ENCODE data around the gene SHMT2. TPM values are rescaled to one million over a fixed set of nuclear protein-coding genes. Genes with fewer than 3 reads are reported as not detected.

The SHMT2 gene
- total RNA-seq, 2 experiments from 2014 or later, result 436 to 487 TPM

DNA sequence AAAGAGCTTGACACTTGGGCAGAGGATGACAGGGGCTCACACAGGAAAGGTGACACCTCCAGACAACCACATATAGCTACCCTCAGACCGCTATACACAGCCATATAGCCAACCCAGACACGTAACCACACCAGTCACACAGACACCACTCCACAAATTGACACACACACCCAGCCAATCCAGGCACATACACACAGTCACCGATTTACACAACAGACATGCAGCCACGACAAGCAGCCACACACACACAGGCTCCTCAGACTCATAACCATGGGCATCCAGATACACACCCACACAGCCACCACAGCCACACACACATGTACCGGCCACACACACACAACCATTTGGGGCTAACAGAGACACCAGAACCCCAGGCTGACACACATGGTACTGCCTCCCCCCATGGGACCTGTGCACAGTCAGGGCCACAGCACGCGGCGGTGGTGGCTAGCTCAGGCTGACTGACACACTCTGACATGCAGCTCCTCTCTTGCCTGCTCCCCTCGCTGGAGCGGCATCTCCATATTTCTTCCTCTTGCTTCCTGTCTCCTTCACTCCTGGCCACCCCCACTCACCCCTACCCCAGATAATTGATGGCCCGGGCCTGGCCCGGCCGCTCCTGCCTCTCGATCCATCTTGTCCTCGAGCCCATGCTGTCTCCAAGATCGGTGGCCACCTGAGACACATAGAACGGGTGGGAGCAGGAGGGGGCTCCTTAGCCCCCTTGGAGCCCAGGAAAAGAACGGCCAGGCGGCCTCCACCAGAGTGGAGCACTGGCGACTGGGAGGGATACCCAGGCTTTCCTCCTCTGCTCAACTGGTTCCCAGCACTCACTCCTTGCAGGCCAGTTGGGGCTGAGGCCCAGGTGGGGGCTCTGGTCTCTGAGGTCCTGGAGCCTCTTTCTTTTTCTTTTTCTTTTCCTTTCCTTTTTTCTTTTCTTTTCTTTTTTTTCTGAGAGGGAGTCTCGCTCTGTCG is 6.0 kb upstream of the SHMT2 start:
- ChIA-PET CTCF (interaction anchor here (0.6 to 10.5 kb wide), 8 partner anchors 8 to 257 kb away, joined by 3 to 282 read pairs (median 4); a partner anchor contains a TSS), POLR2A (interaction anchor here (0.5 to 1.1 kb wide), 5 partner anchors 10 to 752 kb away, joined by 3 to 5 read pairs (median 3); no protein-coding TSS in a partner anchor)
- ATAC-seq (peak; percentile 36), DNase-seq (peak; percentile 49)
- peaks cover 41% of the 10 kb centered on the region for H3K4me1 Mint-ChIP-seq
- peaks cover 70% of the 10 kb centered on the region for H3K27me3 Mint-ChIP-seq
- H3K36me3 Mint-ChIP-seq (ENCODE audit: low read depth), result no peaks in the 10 kb centered on the region
- H3K27ac Mint-ChIP-seq, result no peak overlapping the region
- intact Hi-C loops (cut with DNase I, micrococcal nuclease), result loop anchor here (2.0 to 10.0 kb wide), 2 partner anchors 15 to 589 kb away; partner anchors contain the start of gene BAZ2A (in 1 of the 2)
- no peak overlapping the region for H3K4me3 Mint-ChIP-seq
- H3K9me3 Mint-ChIP-seq (ENCODE audit: low read depth), result no peaks in the 10 kb centered on the region

DNA sequence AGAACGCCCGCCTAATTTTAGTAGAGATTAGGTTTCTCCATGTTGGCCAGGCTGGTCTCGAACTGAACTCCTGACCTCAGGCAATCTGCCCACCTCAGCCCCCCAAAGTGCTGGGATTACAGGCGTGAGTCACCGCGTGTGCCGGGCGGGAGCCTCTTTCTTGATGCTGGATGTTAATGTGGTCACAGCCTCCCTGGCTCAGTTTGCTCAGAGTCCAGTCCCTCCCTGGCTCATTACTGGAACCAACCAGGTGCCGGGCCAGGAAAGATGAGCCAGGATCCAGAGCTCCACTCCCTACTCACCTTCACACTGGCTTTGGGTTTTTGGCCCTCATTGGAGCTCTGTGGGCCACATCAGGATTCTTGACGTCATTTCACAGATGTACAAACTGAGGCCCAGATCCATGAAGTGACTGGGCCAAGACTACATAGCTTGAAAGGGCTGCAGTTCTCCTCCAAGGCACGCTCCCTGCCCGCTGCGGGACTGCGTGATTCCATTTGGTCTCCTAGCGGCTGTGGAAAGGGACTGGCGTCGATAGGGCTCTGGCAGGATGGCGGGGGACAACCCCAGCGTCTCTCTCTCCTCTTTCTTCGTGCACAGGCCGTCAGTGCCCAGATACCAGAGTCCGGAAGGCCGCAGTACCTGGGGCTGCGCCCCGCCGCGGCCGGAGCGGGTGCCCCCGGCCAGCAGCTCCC is 5.1 kb upstream of the SHMT2 start:
- ATAC-seq (no peak), DNase-seq (no peak)
- H3K4me3 Mint-ChIP-seq, result no peak overlapping the region
- ChIA-PET CTCF (interaction anchor here (0.6 to 10.5 kb wide), 7 partner anchors 10 to 228 kb away, joined by 3 to 282 read pairs (median 5); a partner anchor contains a TSS), POLR2A (interaction anchor here (0.6 to 1.1 kb wide), 3 partner anchors 12 to 294 kb away, joined by 3 to 6 read pairs (median 3); no protein-coding TSS in a partner anchor)
- H3K36me3 Mint-ChIP-seq (ENCODE audit: low read depth), result no peaks in the 10 kb centered on the region
- no peak overlapping the region for H3K27ac Mint-ChIP-seq
- peaks cover 49% of the 10 kb centered on the region for H3K4me1 Mint-ChIP-seq
- intact Hi-C loops (cut with DNase I, micrococcal nuclease), result loop anchor here (2.0 to 10.0 kb wide), 2 partner anchors 14 to 590 kb away; partner anchors contain the start of gene BAZ2A (in 1 of the 2)
- H3K9me3 Mint-ChIP-seq (ENCODE audit: low read depth), result no peaks in the 10 kb centered on the region
- H3K27me3 Mint-ChIP-seq, result peaks cover 62% of the 10 kb centered on the region

DNA sequence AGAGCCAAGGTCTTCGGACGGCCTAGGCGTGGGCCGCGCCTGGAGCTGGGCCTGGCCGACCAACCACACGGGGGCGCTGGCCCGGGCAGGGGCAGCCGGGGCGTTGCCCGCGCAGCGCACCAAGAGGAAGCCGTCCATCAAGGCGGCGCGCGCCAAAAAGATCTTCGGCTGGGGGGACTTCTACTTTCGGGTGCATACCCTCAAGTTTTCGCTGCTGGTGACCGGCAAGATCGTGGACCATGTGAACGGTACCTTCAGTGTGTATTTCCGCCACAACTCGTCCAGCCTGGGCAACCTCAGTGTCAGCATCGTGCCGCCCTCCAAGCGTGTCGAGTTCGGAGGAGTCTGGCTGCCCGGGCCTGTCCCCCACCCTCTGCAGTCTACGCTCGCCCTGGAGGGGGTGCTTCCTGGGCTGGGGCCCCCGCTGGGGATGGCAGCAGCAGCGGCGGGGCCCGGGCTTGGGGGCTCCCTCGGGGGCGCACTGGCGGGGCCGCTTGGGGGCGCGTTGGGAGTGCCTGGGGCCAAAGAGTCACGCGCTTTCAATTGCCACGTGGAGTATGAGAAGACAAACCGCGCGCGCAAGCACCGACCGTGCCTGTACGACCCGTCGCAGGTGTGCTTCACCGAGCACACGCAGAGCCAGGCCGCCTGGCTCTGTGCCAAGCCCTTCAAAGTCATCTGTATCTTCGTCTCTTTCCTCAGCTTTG is 4.4 kb upstream of the SHMT2 start:
- H3K27me3 Mint-ChIP-seq, result peaks cover 57% of the 10 kb centered on the region
- peaks cover 6% of the 10 kb centered on the region for H3K36me3 Mint-ChIP-seq (ENCODE audit: low read depth)
- H3K4me1 Mint-ChIP-seq, result peaks cover 46% of the 10 kb centered on the region
- CTCF ChIA-PET, result interaction anchor here (0.7 to 10.5 kb wide), 6 partner anchors 11 to 228 kb away, joined by 3 to 282 read pairs (median 4); a partner anchor contains a TSS
- H3K4me3 Mint-ChIP-seq, result peak overlapping the region; percentile 56
- peak overlapping the region; percentile 57 for H3K27ac Mint-ChIP-seq
- ATAC-seq (peak; percentile 56), DNase-seq (peak; percentile 85)
- intact Hi-C loops (cut with DNase I, micrococcal nuclease), result loop anchor here (1.0 to 10.0 kb wide), 4 partner anchors 14 to 590 kb away; partner anchors contain the start of genes BAZ2A (in 1 of the 2) and LRP1 (in 1 of the 2)
- no peaks in the 10 kb centered on the region for H3K9me3 Mint-ChIP-seq (ENCODE audit: low read depth)
- POLR2A ChIA-PET, result interaction anchor here (0.6 to 0.7 kb wide), 2 partner anchors 120 to 294 kb away, joined by 3 to 6 read pairs; no protein-coding TSS in a partner anchor

DNA sequence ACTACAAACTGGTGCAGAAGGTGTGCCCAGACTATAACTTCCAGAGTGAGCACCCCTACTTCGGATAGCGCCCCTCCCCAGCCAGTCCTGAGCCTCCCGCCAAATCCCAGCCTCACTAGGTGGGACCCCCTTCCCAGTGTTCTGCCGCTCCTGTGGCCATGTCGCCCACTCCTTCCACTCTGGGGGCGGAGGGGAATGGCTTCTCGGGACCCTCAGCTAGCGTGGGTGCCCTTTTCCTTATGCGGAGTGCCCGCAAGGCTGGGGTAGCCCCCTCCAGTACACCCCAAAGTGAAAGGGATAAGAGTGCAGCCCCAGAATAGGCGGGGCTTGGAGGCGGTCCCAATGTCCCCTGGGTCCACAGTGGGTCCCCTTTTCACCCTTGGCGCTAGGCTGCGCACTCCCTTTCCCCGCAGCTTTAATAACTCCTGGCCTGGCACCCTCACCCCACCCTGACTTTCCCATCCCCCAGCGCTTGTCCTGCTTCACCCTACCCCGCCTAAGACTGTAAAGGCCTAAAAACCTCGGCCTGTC is 3.8 kb upstream of the SHMT2 start:
- ATAC-seq (no peak), DNase-seq (no peak)
- CTCF ChIA-PET, result interaction anchor here (0.6 to 10.5 kb wide), 8 partner anchors 12 to 1290 kb away, joined by 3 to 282 read pairs (median 3); partner anchors contain the start of gene STAT6
- Mint-ChIP-seq H3K27me3 (peaks cover 54% of the 10 kb centered on the region), H3K4me3 (peak overlapping the region; percentile 56), H3K36me3 (ENCODE audit: low read depth) (peaks cover 13% of the 10 kb centered on the region), H3K4me1 (peaks cover 50% of the 10 kb centered on the region), H3K27ac (peak overlapping the region; percentile 48), H3K9me3 (ENCODE audit: low read depth) (no peaks in the 10 kb centered on the region)
- POLR2A ChIA-PET, result no interaction called here
- intact Hi-C loops (cut with DNase I, micrococcal nuclease), result loop anchor here (1.0 to 10.0 kb wide), 4 partner anchors 13 to 591 kb away; partner anchors contain the start of genes BAZ2A (in 1 of the 2) and LRP1 (in 1 of the 2)

DNA sequence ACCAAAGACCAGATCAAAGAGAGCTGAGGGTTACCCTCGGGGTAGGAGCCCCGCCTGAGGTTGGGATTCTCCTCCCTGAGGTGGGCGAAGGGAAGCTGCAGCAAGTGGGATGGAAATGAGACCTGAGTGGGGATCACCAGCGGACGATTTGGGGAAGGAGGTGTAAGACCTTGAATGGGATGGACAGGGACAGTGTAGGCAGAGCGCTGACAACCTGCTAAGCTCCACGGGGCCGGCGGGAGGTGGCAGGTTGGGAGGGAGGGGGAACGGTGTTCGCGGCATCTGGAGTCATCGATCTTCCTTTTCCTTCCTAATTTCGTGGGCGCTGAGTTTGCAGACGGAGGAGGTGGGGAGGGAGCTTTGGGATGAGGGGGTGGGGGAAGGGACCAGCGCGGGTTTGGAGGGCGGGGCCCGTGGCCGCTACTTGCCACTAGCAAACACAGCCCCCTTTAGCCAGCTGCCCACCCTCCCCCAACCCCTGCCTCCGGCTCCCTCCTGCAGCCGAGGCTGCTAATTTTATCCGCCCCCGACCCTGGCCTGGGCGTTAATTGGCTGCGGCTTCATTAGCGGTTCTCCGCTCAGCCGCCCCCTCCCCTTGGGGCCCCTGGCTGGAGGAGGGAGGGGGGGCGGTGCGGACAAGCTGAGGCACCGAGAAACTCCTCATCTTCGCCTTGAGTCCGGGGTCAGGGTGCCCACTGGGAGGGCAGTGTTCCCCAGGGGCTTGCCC is 2.8 kb upstream of the SHMT2 start:
- peaks cover 23% of the 10 kb centered on the region for H3K36me3 Mint-ChIP-seq (ENCODE audit: low read depth)
- no peaks in the 10 kb centered on the region for H3K9me3 Mint-ChIP-seq (ENCODE audit: low read depth)
- ChIA-PET CTCF (interaction anchor here (0.5 to 10.5 kb wide), 10 partner anchors 13 to 1183 kb away, joined by 3 to 282 read pairs (median 3); partner anchors contain the start of gene STAT6), POLR2A (interaction anchor here (0.7 to 0.8 kb wide), 2 partner anchors 11 to 16 kb away, joined by 3 to 4 read pairs; no protein-coding TSS in a partner anchor)
- intact Hi-C loops (cut with DNase I, micrococcal nuclease), result loop anchor here in 1 of 2 experiments (5.0 to 10.0 kb wide), 2 partner anchors 99 to 592 kb away; partner anchors contain the start of genes BAZ2A and LRP1
- H3K27me3 Mint-ChIP-seq, result peaks cover 45% of the 10 kb centered on the region
- ATAC-seq, result no peak
- H3K27ac Mint-ChIP-seq, result no peak overlapping the region
- peak overlapping the region; percentile 35 for H3K4me3 Mint-ChIP-seq
- no peak for DNase-seq
- peaks cover 53% of the 10 kb centered on the region for H3K4me1 Mint-ChIP-seq

DNA sequence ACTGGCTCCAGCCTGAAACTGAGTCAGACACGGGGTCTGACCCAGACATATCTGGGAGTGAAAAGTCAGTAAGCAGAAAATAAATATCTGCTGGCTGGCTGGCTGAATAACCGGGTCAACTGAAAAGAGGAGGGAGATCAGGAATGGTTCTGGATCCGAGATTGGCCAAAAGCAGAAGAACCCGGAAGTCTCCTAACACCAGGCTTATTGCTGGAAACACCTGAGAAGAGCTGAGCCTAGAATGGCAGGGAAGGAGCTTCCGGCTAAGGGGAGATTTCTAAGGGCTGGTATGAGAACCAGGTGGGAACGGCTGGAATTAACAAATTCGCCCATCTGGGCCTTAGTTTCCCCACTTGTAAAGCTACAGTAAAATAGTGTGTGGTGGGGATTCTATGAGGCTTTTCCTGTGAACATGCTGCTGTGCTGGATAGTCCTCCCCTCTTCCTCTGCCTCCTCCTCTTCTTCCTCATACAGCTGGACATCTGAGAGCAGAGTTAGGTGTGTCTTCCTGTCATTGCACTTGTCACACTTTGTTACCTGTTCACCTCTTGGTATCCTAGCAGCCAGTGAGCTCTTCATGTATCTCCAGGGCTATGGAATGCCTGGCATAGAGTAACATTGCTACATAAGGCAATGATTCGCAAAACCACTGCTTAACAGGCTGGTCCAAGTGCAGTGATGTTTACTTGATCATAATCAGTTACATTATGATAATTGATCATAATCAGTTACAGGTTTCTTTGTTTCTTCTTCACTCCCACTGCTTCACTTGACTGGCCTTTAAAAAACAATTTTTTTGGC is 2.0 kb upstream of the SHMT2 start:
- intact Hi-C loops (cut with DNase I, micrococcal nuclease), result loop anchor here in 1 of 2 experiments (2.0 to 10.0 kb wide), 3 partner anchors 13 to 593 kb away; partner anchors contain the start of genes BAZ2A and LRP1
- DNase-seq, result no peak

DNA sequence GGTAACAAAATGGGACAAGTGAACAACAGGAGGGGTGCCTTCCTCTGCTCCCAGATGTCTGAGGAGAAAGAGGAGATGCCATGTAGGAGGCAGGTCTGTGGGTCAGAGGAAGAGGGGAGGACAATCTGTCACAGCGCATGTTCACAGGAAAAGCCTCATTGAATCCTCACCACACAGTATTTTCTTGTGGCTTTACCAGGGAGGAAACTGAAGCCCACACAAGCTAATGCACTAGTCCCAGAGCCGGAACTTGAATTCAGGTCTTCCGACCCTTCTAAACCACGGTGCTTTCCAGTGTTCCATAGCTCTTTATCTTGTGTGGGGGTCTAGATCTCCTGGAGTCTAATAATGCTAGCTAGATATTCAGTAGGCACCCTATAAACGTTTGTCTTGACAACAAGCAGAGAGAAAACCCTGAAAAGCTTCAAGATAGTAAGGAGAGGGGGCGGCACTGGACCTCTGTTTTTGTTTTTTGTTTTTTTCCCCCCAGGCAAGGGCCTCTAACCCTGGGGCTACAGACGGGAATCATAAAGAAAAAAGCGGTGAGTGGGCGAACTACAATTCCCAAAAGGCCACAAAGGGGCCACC is 371 bp upstream of the SHMT2 start:
- peaks cover 45% of the 10 kb centered on the region for H3K36me3 Mint-ChIP-seq (ENCODE audit: low read depth)
- no peak for DNase-seq
- peak overlapping the region; percentile 100 for H3K4me3 Mint-ChIP-seq
- H3K4me1 Mint-ChIP-seq, result peaks cover 59% of the 10 kb centered on the region
- intact Hi-C loops (cut with DNase I, micrococcal nuclease), result loop anchor here (1.0 to 10.0 kb wide), 5 partner anchors 10 to 594 kb away; partner anchors contain the start of genes BAZ2A (in 1 of the 2), LRP1 (in 1 of the 2) and NACA (in 1 of the 2)
- ATAC-seq, result peak; percentile 18
- ChIA-PET POLR2A (interaction anchor here (0.6 to 2.6 kb wide), 6 partner anchors 9 to 149 kb away, joined by 3 to 17 read pairs (median 4); partner anchors contain the start of gene STAT6), CTCF (interaction anchor here (0.5 to 10.5 kb wide), 14 partner anchors 10 to 839 kb away, joined by 3 to 282 read pairs (median 4); partner anchors contain the start of genes ARHGAP9, PIP4K2C and STAT6)
- peak overlapping the region; percentile 99 for H3K27ac Mint-ChIP-seq
- peaks cover 24% of the 10 kb centered on the region for H3K27me3 Mint-ChIP-seq
- no peaks in the 10 kb centered on the region for H3K9me3 Mint-ChIP-seq (ENCODE audit: low read depth)

More for the DNA sequence above, 2.0 kb upstream of the SHMT2 start:
- Mint-ChIP-seq H3K27me3 (peaks cover 38% of the 10 kb centered on the region), H3K4me3 (peak overlapping the region; percentile 23), H3K9me3 (ENCODE audit: low read depth) (no peaks in the 10 kb centered on the region), H3K27ac (no peak overlapping the region), H3K36me3 (ENCODE audit: low read depth) (peaks cover 30% of the 10 kb centered on the region), H3K4me1 (peaks cover 54% of the 10 kb centered on the region)
- CTCF ChIA-PET, result interaction anchor here (0.5 to 10.5 kb wide), 8 partner anchors 9 to 228 kb away, joined by 3 to 282 read pairs (median 4); partner anchors contain the start of gene STAT6
- ATAC-seq, result no peak
- POLR2A ChIA-PET, result interaction anchor here (0.7 kb wide), 1 partner anchor 10 kb away, joined by 4 read pairs; no protein-coding TSS in a partner anchor

DNA sequence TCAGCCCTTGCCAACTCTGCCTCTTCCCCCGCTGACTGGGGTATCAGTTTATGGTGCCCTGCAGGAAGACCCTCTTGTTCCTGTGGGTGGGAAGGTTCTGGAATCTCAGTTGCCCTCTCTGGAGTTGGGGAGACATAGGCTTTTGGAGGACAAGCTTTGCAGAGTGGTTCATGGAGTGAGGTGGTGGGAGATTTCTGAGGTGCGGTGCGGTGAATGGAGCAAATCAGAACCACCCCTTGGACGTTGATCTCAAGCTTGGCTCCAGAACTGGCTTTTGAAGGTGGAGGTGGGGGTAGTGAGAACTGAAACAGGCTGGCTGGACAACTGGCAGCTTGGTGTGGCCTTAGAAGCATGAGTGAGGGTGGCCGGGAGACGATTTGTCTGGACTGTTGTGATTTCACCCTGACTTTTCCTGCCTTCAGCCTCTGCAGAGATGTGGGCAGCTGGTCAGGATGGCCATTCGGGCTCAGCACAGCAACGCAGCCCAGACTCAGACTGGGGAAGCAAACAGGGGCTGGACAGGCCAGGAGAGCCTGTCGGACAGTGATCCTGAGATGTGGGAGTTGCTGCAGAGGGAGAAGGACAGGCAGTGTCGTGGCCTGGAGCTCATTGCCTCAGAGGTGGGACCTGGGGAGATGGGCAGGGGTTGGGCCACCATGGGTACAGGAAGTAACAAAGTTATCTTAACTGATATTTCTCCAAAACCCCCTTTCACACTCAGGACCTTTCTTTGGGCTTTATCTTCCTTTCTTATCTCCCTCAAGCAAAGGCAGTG is 1.1 kb downstream of the SHMT2 start:
- peak overlapping the region; percentile 99 for H3K27ac Mint-ChIP-seq
- intact Hi-C loops (cut with DNase I, micrococcal nuclease), result no loop called here
- POLR2A ChIA-PET, result interaction anchor here (0.6 to 2.6 kb wide), 2 partner anchors 9 to 137 kb away, joined by 3 to 17 read pairs; no protein-coding TSS in a partner anchor
- DNase-seq (no peak), ATAC-seq (no peak)
- H3K4me3 Mint-ChIP-seq, result peak overlapping the region; percentile 100
- H3K9me3 Mint-ChIP-seq (ENCODE audit: low read depth), result no peaks in the 10 kb centered on the region
- H3K36me3 Mint-ChIP-seq (ENCODE audit: low read depth), result peaks cover 56% of the 10 kb centered on the region
- CTCF ChIA-PET, result interaction anchor here (0.7 to 10.5 kb wide), 9 partner anchors 8 to 473 kb away, joined by 3 to 282 read pairs (median 4); a partner anchor contains a TSS
- H3K27me3 Mint-ChIP-seq, result peaks cover 14% of the 10 kb centered on the region
- peaks cover 63% of the 10 kb centered on the region for H3K4me1 Mint-ChIP-seq
